ENCODE measurements around the gene PIK3CA.
"Not testable (repeated sequence)": the region's sequence is repeated elsewhere in the genome, so short reads cannot be mapped to it uniquely, and the experiment has no call there.

Gene PIK3CA

DNA sequence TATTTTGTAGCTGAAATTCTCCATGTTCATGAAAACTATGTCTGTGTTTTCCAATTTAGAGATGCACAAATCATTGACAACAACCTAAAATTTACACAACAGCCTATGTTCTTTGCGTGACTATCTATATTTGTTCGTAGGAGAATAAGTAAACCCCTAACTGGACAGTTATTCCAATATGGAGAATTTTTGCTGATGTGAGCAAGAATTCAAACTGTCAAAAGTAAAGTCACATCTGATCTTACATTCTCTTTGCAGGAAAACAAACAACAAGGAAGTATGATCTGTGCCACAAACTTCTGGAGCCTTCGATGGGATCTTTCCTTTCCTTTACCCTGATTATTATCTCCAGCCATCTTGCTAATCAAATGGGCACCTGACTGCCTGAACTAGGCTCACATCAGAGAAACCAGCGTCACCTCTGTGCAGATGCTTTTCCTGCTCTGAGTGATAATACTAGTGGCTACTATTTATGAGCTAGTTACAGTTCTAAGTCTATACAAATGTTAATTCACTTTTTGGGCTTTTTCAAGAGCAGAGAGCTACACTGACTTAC is 121.1 kb downstream of the PIK3CA start:
- no peak for DNase-seq (ENCODE audit: insufficient read length, low spot score)
- TF ChIP-seq TAF1 (IDR thresholded peaks at IDR 0.05; ENCODE audit: low read depth, low read length), result no peak
- TF ChIP-seq SPI1 (IDR thresholded peaks at IDR 0.05; ENCODE audit: low read depth, low read length), result no peak
- TF ChIP-seq PAX5 (IDR thresholded peaks at IDR 0.05; ENCODE audit: insufficient read depth, low read length, severe bottlenecking), result no peak
- TF ChIP-seq POLR2AphosphoS5 (IDR thresholded peaks at IDR 0.05; ENCODE audit: low read depth, low read length), result no peak
- TF ChIP-seq POLR2A (IDR thresholded peaks at IDR 0.05; ENCODE audit: low read depth, low read length), result no peak
- TF ChIP-seq POU2F2 (IDR thresholded peaks at IDR 0.05; ENCODE audit: low read depth, low read length), result no peak
- no peak for FAIRE-seq

DNA sequence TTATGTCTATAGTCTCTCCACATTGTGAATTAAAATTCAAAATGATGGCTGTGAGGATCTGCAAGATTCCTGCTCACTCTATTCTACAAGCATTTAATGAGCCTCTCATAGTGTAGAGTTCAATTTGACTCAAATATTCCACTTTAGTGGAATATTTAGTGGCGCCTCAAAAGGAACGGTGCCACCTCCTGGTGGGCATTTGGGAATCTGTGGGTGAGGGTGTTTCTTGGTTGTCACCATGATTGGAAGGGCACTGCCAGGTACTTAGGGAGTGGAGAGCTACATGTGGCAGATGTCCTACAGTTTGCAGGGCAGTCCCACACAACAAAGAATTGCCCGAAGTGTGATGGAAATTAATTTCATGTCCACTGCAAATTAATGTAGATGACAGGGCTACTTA is 124.2 kb downstream of the PIK3CA start:
- FAIRE-seq (no peak), DNase-seq (ENCODE audit: insufficient read length, low spot score) (no peak)
- TF ChIP-seq PAX5 (IDR thresholded peaks at IDR 0.05; ENCODE audit: insufficient read depth, low read length, severe bottlenecking) (no peak), POLR2A (IDR thresholded peaks at IDR 0.05; ENCODE audit: low read depth, low read length) (no peak), POU2F2 (IDR thresholded peaks at IDR 0.05; ENCODE audit: low read depth, low read length) (no peak), POLR2AphosphoS5 (IDR thresholded peaks at IDR 0.05; ENCODE audit: low read depth, low read length) (no peak), SPI1 (IDR thresholded peaks at IDR 0.05; ENCODE audit: low read depth, low read length) (no peak), TAF1 (IDR thresholded peaks at IDR 0.05; ENCODE audit: low read depth, low read length) (no peak)

DNA sequence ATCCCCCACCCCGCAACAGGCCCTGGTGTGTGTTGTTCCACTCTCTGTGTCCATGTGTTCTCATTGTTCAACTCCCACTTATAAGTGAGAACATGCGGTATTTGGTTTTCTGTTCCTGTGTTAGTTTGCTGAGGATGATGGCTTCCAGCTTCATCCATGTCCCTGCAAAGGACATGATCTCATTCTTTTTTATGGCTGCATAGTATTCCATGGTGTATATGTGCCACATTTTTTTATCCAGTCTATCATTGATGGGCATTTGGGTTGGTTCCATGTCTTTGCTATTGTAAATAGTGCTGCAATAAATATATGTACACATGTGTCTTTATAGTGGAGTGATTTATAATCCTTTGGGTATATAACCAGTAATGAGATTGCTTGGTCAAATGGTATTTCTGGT is 126.3 kb downstream of the PIK3CA start:
- DNase-seq (ENCODE audit: insufficient read length, low spot score); FAIRE-seq: not testable (repeated sequence)

DNA sequence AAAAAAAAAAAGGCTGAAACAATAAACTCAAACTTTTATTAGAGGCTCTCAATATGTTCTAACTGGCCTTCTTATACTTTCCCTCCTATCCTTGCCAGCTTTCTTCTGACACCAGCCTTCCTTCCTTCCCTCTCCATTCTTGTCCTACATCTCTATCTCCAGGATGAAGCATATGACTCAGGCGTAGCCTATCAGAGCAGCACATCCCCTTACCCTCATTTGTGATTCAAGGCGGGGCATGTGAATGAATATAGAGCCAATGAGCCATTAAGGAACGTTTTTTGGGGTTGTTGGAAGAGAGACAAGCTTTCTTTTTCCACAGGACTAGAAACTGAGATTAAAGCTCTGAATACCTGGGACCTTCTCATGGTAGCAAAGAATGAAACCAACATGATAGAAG is 127.8 kb downstream of the PIK3CA start:
- no peak for DNase-seq (ENCODE audit: insufficient read length, low spot score)
- FAIRE-seq, result no peak
- TF ChIP-seq TAF1 (IDR thresholded peaks at IDR 0.05; ENCODE audit: low read depth, low read length), result no peak
- TF ChIP-seq POU2F2 (IDR thresholded peaks at IDR 0.05; ENCODE audit: low read depth, low read length), result no peak
- no peak for TF ChIP-seq POLR2A (IDR thresholded peaks at IDR 0.05; ENCODE audit: low read depth, low read length)
- TF ChIP-seq POLR2AphosphoS5 (IDR thresholded peaks at IDR 0.05; ENCODE audit: low read depth, low read length), result no peak
- no peak for TF ChIP-seq SPI1 (IDR thresholded peaks at IDR 0.05; ENCODE audit: low read depth, low read length)
- TF ChIP-seq PAX5 (IDR thresholded peaks at IDR 0.05; ENCODE audit: insufficient read depth, low read length, severe bottlenecking), result no peak

DNA sequence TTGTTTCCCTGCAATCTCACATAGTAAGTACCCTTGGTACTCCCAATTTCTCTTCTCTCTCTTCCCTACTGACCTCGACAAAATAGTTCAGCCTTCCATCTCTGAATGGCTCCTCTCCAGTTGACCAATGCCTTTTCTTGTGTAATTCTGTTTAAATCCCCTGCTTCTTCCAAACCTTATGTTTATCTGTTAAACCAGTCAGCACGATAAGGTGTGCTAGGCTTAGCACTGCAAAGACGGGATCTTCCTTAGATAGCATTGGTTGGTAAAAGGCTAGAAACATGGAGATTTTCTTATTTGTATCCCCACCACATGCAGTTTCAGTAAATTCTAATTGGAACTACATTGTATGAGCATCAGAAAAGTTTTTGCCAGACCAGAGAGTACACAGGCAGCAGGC is 128.6 kb downstream of the PIK3CA start:
- FAIRE-seq (no peak), DNase-seq (ENCODE audit: insufficient read length, low spot score) (no peak)
- TF ChIP-seq POLR2AphosphoS5 (IDR thresholded peaks at IDR 0.05; ENCODE audit: low read depth, low read length) (no peak), POLR2A (IDR thresholded peaks at IDR 0.05; ENCODE audit: low read depth, low read length) (no peak), SPI1 (IDR thresholded peaks at IDR 0.05; ENCODE audit: low read depth, low read length) (no peak), TAF1 (IDR thresholded peaks at IDR 0.05; ENCODE audit: low read depth, low read length) (no peak), PAX5 (IDR thresholded peaks at IDR 0.05; ENCODE audit: insufficient read depth, low read length, severe bottlenecking) (no peak), POU2F2 (IDR thresholded peaks at IDR 0.05; ENCODE audit: low read depth, low read length) (no peak)

DNA sequence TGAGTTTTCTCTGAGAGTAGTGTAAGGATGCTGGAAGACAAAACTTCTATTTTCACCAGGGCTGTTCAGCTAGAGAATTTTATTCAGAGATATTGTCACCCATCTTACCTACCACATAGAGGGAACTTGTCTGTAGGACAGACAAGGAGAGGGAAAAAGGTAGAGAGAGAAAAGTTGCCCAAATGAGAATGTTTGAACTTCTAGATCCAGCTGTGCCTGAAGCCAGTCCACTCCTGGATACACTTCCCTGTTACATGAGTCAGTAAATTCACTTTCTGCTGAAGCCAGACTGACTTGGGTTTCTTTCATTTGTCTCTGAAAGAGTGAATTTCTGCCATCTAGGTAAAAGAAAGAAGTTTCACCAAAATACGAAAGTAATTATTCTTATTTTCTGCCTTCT is 130.0 kb downstream of the PIK3CA start:
- TF ChIP-seq SPI1 (IDR thresholded peaks at IDR 0.05; ENCODE audit: low read depth, low read length) (no peak), POLR2A (IDR thresholded peaks at IDR 0.05; ENCODE audit: low read depth, low read length) (no peak), TAF1 (IDR thresholded peaks at IDR 0.05; ENCODE audit: low read depth, low read length) (no peak), POLR2AphosphoS5 (IDR thresholded peaks at IDR 0.05; ENCODE audit: low read depth, low read length) (no peak)
- FAIRE-seq (no peak), DNase-seq (ENCODE audit: insufficient read length, low spot score) (no peak)

DNA sequence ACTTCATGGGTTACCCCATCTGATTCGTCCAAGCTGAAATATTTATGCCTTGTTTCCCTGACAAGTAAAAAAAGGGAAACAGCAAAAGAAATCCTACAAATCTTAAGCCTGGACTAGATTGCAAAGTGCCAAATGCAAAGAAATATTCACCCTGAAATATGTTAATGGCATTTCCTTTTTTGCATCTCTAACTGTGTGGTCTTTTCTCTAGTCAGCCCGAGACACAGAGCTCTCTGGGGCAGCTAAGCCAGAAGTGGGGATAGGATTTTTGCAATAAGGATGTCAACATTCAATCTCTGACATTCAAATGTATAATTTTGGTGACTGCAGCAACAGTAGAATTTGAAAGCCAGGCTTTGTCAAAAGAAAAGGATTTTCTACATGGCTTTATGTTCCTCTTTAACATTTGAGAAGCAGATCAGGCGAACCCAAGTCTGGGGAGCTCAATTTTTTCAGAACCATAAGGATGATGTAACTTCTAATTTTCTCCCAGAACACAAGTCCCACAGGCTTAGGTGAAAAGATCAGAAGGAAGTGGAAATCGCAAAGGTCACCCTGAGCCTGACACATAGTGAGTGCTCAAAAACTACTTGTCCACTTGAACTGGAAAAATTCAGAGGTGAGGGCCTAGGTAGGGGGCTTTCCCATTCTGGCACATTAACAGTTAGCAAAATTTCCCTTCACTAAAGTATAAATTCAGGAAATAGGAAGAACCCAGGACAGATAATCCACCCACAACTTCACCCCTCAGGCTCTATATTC is 131.0 kb downstream of the PIK3CA start:
- TF ChIP-seq POLR2AphosphoS5 (IDR thresholded peaks at IDR 0.05; ENCODE audit: low read depth, low read length) (no peak), POU2F2 (IDR thresholded peaks at IDR 0.05; ENCODE audit: low read depth, low read length) (no peak), POLR2A (IDR thresholded peaks at IDR 0.05; ENCODE audit: low read depth, low read length) (no peak), PAX5 (IDR thresholded peaks at IDR 0.05; ENCODE audit: insufficient read depth, low read length, severe bottlenecking) (no peak), SPI1 (IDR thresholded peaks at IDR 0.05; ENCODE audit: low read depth, low read length) (no peak), TAF1 (IDR thresholded peaks at IDR 0.05; ENCODE audit: low read depth, low read length) (no peak)
- no peak for DNase-seq (ENCODE audit: insufficient read length, low spot score)
- no peak for FAIRE-seq

DNA sequence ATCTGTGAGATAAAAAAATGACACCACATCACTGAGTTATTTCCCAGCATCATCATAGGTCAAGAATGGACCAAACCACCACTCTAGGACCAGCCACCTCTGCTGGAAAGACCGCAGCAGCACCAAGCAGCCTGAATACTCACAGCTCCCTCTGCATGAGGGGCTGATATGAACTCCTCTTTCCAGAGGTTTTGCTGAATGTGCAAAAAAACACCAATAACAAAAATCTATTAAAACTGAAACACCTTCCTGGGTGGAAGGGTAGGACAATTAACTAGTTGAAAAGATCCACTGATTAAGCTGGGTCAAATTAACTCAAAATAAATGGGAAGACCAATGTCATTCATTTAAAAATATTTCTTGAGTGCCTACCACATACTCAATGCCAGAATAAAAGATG is 131.7 kb downstream of the PIK3CA start:
- no peak for FAIRE-seq
- no peak for TF ChIP-seq PAX5 (IDR thresholded peaks at IDR 0.05; ENCODE audit: insufficient read depth, low read length, severe bottlenecking)
- no peak for TF ChIP-seq POU2F2 (IDR thresholded peaks at IDR 0.05; ENCODE audit: low read depth, low read length)
- TF ChIP-seq TAF1 (IDR thresholded peaks at IDR 0.05; ENCODE audit: low read depth, low read length), result no peak
- no peak for TF ChIP-seq POLR2A (IDR thresholded peaks at IDR 0.05; ENCODE audit: low read depth, low read length)
- no peak for DNase-seq (ENCODE audit: insufficient read length, low spot score)

DNA sequence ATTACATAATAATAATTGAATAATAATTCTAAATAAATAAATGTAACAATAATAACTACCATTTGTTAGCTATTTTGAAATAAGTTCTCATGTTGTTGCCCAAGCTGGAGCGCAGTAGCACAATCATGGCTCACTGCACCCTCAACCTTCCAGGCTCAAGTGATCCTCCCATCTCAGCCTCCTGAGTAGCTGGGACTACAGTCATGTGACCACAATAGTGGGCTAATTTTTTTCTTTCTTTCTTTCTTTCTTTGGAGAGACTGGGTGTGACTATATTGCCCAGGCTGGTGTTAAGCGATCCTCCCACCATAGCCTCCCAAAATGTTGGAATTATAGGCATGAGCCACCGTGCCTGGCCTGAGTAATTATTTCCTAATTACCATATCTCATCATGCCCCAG is 133.7 kb downstream of the PIK3CA start:
- FAIRE-seq (no peak), DNase-seq (ENCODE audit: insufficient read length, low spot score) (no peak)
- TF ChIP-seq SPI1 (IDR thresholded peaks at IDR 0.05; ENCODE audit: low read depth, low read length) (no peak), POLR2A (IDR thresholded peaks at IDR 0.05; ENCODE audit: low read depth, low read length) (no peak), POU2F2 (IDR thresholded peaks at IDR 0.05; ENCODE audit: low read depth, low read length) (no peak), TAF1 (IDR thresholded peaks at IDR 0.05; ENCODE audit: low read depth, low read length) (no peak), POLR2AphosphoS5 (IDR thresholded peaks at IDR 0.05; ENCODE audit: low read depth, low read length) (no peak)

DNA sequence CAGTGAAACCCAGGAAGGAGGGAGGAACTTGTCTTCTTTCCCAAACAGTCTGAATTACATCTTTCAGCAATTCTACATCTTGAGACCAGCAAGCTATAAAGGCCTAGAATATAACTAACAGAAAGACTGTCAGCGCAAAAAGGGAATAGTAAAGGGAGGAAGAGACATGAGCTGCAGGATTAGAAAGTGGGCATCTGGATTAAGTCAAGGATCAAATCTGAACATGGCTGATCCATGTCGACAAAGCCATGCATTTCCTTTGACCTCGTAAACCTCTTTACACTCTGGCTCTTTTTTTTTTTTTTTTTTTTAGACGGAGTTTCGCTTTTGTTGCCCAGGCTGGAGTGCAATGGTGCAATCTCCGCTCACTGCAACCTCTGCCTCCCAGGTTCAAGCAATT is 138.2 kb downstream of the PIK3CA start:
- no peak for DNase-seq (ENCODE audit: insufficient read length, low spot score)
- no peak for FAIRE-seq
- TF ChIP-seq SPI1 (IDR thresholded peaks at IDR 0.05; ENCODE audit: low read depth, low read length) (no peak), POU2F2 (IDR thresholded peaks at IDR 0.05; ENCODE audit: low read depth, low read length) (no peak), POLR2A (IDR thresholded peaks at IDR 0.05; ENCODE audit: low read depth, low read length) (no peak), POLR2AphosphoS5 (IDR thresholded peaks at IDR 0.05; ENCODE audit: low read depth, low read length) (no peak), TAF1 (IDR thresholded peaks at IDR 0.05; ENCODE audit: low read depth, low read length) (no peak), PAX5 (IDR thresholded peaks at IDR 0.05; ENCODE audit: insufficient read depth, low read length, severe bottlenecking) (no peak)

Data from GM12891 (cell line).